K562 (cell line): ENCODE measurements around the gene SCML2. TPM values are rescaled to one million over a fixed set of nuclear protein-coding genes. Genes with fewer than 3 reads are reported as not detected.
A peak's percentile ranks its signal among the peaks of the same experiment; 100 is the strongest.

ENCODE experiments used
- ATAC-seq: fragments of 200-7000 bp; cut with Tn5 transposase; 3 replicates; pipeline ENCODE4 v1.9.1; 2020; ENCODE audit warnings: moderate library complexity
- BruUV-seq: library from RNA; stranded (reverse); fragments of 400-500 nt; replicated peaks from 2 replicates; lab custom pipeline; 2021; lab: Mats Ljungman, UMichigan
- CTCF ChIA-PET: fragments of 300-600 bp; formaldehyde crosslinking; extraction: SDS; loops from one replicate; lab custom pipeline; 2021; ENCODE audit warnings: low intra/inter-chr PET ratio; lab: Yijun Ruan, JAX
- POLR2A ChIA-PET: fragments of 300-600, 350-650 bp; sonication (Branson Sonifier 250); formaldehyde crosslinking; extraction: SDS; loops from one replicate; lab custom pipeline; 2021; ENCODE audit warnings: antibody characterized with exemption, inconsistent platforms; lab: Yijun Ruan, JAX
- DNase-seq, 4 experiments: peaks; one replicate each; pipeline versions ENCODE4 v3.0.0 to v3.0.0-alpha.2; 2011 to 2018; ENCODE audit warnings: low spot score in 3 of 4, mixed read lengths in 3 of 4; ENCODE audit errors: extremely low read depth in 1 of 4
- FAIRE-seq: peaks from 2 replicates; lab custom pipeline; 2011; peaks lifted over from hg19 to GRCh38; lab: Jason Lieb, UNC
- H2AFZ ChIP-seq: 2 replicates; pipeline ENCODE4 v1.6.0; 2011; ENCODE audit warnings: low read depth, low read length, control low read depth, inconsistent platforms
- H3K27ac ChIP-seq: fragments of 200-600 bp; 3 replicates; pipeline ENCODE4 v1.8.0; 2011; ENCODE audit warnings: low read depth, mild to moderate bottlenecking, control low read depth, inconsistent platforms, low read length, moderate library complexity, mixed read lengths; ENCODE audit errors: extremely low read depth
- H3K27me3 ChIP-seq, 2 experiments: fragments of 300-600 bp in 1 of 2; 2 replicates in 1 of 2; 3 replicates in 1 of 2; pipeline versions ENCODE4 v1.6.0 to v1.8.0; 2011; ENCODE audit warnings: inconsistent platforms in 2 of 2, low read length in 2 of 2, mild to moderate bottlenecking in 1 of 2, mixed read lengths in 1 of 2, moderate library complexity in 1 of 2; ENCODE audit not compliant: control insufficient read depth in 2 of 2, insufficient read depth in 2 of 2
- H3K36me3 ChIP-seq: fragments of 300-600 bp; 3 replicates; pipeline ENCODE4 v1.8.0; 2011; ENCODE audit warnings: mild to moderate bottlenecking, low read length, inconsistent platforms; ENCODE audit not compliant: control insufficient read depth, insufficient read depth
- H3K4me1 ChIP-seq, 2 experiments: fragments of 200-600 bp in 1 of 2; replicated peaks in 1 of 2; 2 replicates in 1 of 2; 3 replicates in 1 of 2; pipeline versions ENCODE4 v1.5.1 to v1.8.0; 2011; ENCODE audit warnings: inconsistent platforms in 2 of 2, low read length in 2 of 2, mild to moderate bottlenecking in 1 of 2, mixed read lengths in 1 of 2, moderate library complexity in 1 of 2; ENCODE audit not compliant: control insufficient read depth in 2 of 2, insufficient read depth in 2 of 2
- H3K4me2 ChIP-seq: 2 replicates; pipeline ENCODE4 v1.6.1; 2011; ENCODE audit warnings: low read length, control low read depth, inconsistent platforms, mixed read lengths; ENCODE audit not compliant: insufficient read depth
- H3K4me3 ChIP-seq: fragments of 200-600 bp; sonication (generic), shearing (Covaris generic); 2 replicates; pipeline ENCODE4 v1.5.1; 2016; ENCODE audit warnings: control low read depth, inconsistent platforms
- H3K79me2 ChIP-seq: fragments of 200-600 bp; 3 replicates; pipeline ENCODE4 v1.8.0; 2011; ENCODE audit warnings: low read length, inconsistent platforms; ENCODE audit not compliant: control insufficient read depth, insufficient read depth
- H3K9ac ChIP-seq, 2 experiments: 2 replicates each; pipeline versions ENCODE4 v1.6.0 to v1.6.1; 2011; ENCODE audit warnings: low read depth in 2 of 2, low read length in 2 of 2, control low read depth in 1 of 2, inconsistent platforms in 1 of 2, mild to moderate bottlenecking in 1 of 2, mixed read lengths in 1 of 2; ENCODE audit not compliant: insufficient read depth in 1 of 2
- H3K9me1 ChIP-seq: one replicate; pipeline ENCODE4 v1.6.0; 2011; ENCODE audit warnings: inconsistent platforms, mild to moderate bottlenecking, low read length, moderate library complexity; ENCODE audit not compliant: control insufficient read depth, insufficient read depth
- H3K9me3 ChIP-seq: replicated peaks from 2 replicates; pipeline ENCODE4 v1.5.1; 2011; ENCODE audit warnings: low read depth, low read length, inconsistent platforms; ENCODE audit not compliant: control insufficient read depth, insufficient read depth
- H4K20me1 ChIP-seq: replicated peaks from 2 replicates; pipeline ENCODE4 v1.6.1; 2011; ENCODE audit warnings: low read length, inconsistent platforms, mixed read lengths; ENCODE audit not compliant: control insufficient read depth, insufficient read depth
- MEIS2 ChIP-seq: fragments of 450-650 bp; IDR thresholded peaks from 2 replicates; pipeline ENCODE4 v1.6.1; 2014; ENCODE audit warnings: mild to moderate bottlenecking; ENCODE audit not compliant: partially characterized antibody
- STAT5B ChIP-seq: fragments of 250-450 bp; sonication (Bioruptor Pico); IDR thresholded peaks from 2 replicates; pipeline ENCODE4 v1.8.0; 2021; ENCODE audit warnings: mild to moderate bottlenecking, inconsistent platforms
- ZBTB17 ChIP-seq: fragments of 450-650 bp; formaldehyde crosslinking; IDR thresholded peaks from 2 replicates; pipeline ENCODE4 v1.4.0; 2020; ENCODE audit warnings: mild to moderate bottlenecking
- ZBTB7A ChIP-seq: IDR thresholded peaks from 2 replicates; pipeline ENCODE4 v1.6.1; 2011; ENCODE audit warnings: low read depth, mild to moderate bottlenecking, low read length, moderate library complexity, borderline replicate concordance; ENCODE audit not compliant: control insufficient read depth
- ZFP1 ChIP-seq: fragments of 450-650 bp; formaldehyde crosslinking; IDR thresholded peaks from 2 replicates; pipeline ENCODE4 v1.4.0; 2020; ENCODE audit warnings: mild to moderate bottlenecking, mixed read lengths
- WGBS: fragments of 100-300 bp; shearing (Covaris generic); methylation state at CpG from one replicate; pipeline ENCODE4 v1.1.6; 2016; ENCODE audit warnings: low coverage, mixed read lengths; ENCODE audit not compliant: insufficient coverage; ENCODE audit errors: missing lambda C conversion rate; 5-methylcytosine and 5-hydroxymethylcytosine counted together
- in situ Hi-C: fragments of 300-500 bp; cut with MboI; formaldehyde crosslinking; loops from 4 replicates; pipeline ENCODE4 v1.15.0; 2018; ENCODE audit warnings: inconsistent platforms, mixed read lengths
- intact Hi-C: fragments of 100-400 bp; cut with micrococcal nuclease; formaldehyde crosslinking; loops from 2 replicates; pipeline ENCODE4 v1.14.2; 2022
- polyA plus RNA-seq, 8 experiments: library from polyadenylated mRNA; depleted of rRNA in 4 of 8; stranded (reverse) in 5 of 8; unstranded in 3 of 8; fragments of >200 nt; fragmentation: Nextera tagmentation in 2 of 8; fragmentation: Illumina TruSeq in 1 of 8; extraction: Ambion mirVana in 2 of 8; extraction: Trizol in 1 of 8; gene quantifications; 2 replicates each; pipeline versions ENCODE4 v1.2.1 to v1.2.3, GENCODE V29; 2011 to 2014; ENCODE audit warnings: inconsistent platforms in 1 of 8, missing spikeins in 1 of 8
- total RNA-seq, 7 experiments: library from RNA; depleted of rRNA in 6 of 7; stranded (reverse); fragments of >200 nt in 6 of 7; fragmentation: Illumina TruSeq in 2 of 7; extraction: Trizol in 2 of 7; gene quantifications; 2 replicates each; pipeline versions ENCODE4 v1.2.1 to v1.2.3, GENCODE V29; 2011 to 2021; ENCODE audit warnings: low replicate concordance in 1 of 7
- TF ChIP-seq, protein P1 (sequence below): fragments of 450-650 bp; formaldehyde crosslinking; IDR thresholded peaks from 2 replicates; pipeline ENCODE4 v1.4.0; 2020; ENCODE audit warnings: mild to moderate bottlenecking, moderate library complexity
- TF ChIP-seq, protein P2 (sequence below): sonication (generic); formaldehyde crosslinking; IDR thresholded peaks from 2 replicates; pipeline ENCODE4 v1.8.1; 2022; ENCODE audit warnings: missing genetic modification reagents
- TF ChIP-seq, protein P3 (sequence below), 2 experiments: fragments of 450-650 bp in 1 of 2; sonication (generic) in 1 of 2; formaldehyde crosslinking in 1 of 2; IDR thresholded peaks in 1 of 2; conservative IDR thresholded peaks in 1 of 2; 2 replicates each; pipeline versions ENCODE4 v1.6.1 to v1.8.1; 2016 to 2023; ENCODE audit warnings: mild to moderate bottlenecking in 2 of 2, moderate library complexity in 2 of 2, inconsistent platforms in 1 of 2, missing genetic modification reagents in 1 of 2

SCML2 gene
- total and polyA plus RNA-seq, 9 of the 15 experiments (the other 6 are each of a cell fraction or from before 2014, with no cell fraction given): 15.1 to 30.8 (median 22.9) TPM

DNA sequence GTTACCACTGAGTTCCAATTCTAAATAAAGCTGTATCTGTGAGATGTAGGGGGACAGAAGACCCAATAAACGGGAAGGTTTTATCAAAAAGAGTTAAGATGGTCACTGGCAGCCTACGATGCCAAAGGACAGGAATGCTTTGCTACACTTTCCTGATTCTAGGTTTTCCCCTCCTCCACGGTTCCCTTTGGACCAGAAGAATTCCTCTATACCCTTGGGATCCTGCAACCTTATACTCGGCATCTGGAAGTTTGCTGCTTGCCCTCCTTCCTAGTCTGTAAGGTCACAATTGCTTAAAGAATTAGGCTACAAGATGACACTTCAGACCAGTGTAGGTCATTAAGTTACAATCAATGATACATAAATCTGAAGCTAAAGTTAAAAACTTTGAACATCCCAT is 64.3 kb downstream of the SCML2 start:
- DNase-seq (no peak), ATAC-seq (no peak), FAIRE-seq (no peak)
- intact Hi-C loops: no loop called here
- H3K4me3 ChIP-seq: no peak overlapping the region
- no peak overlapping the region for H3K27ac ChIP-seq
- TF ChIP-seq MEIS2 (no peak), ZBTB17 (CRISPR knock-in tag) (no peak)
- TF ChIP-seq, protein P1, sequence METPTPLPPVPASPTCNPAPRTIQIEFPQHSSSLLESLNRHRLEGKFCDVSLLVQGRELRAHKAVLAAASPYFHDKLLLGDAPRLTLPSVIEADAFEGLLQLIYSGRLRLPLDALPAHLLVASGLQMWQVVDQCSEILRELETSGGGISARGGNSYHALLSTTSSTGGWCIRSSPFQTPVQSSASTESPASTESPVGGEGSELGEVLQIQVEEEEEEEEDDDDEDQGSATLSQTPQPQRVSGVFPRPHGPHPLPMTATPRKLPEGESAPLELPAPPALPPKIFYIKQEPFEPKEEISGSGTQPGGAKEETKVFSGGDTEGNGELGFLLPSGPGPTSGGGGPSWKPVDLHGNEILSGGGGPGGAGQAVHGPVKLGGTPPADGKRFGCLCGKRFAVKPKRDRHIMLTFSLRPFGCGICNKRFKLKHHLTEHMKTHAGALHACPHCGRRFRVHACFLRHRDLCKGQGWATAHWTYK (CRISPR knock-in tag): no peak
- no peak overlapping the region for H3K9ac ChIP-seq
- no peaks in the 10 kb centered on the region for H3K9me3 ChIP-seq
- POLR2A ChIA-PET: no interaction called here
- no peaks in the 10 kb centered on the region for H4K20me1 ChIP-seq
- peaks cover 16% of the 10 kb centered on the region; the same call in 2 of the 3 replicates for H3K79me2 ChIP-seq
- H3K4me2 ChIP-seq: no peak overlapping the region
- no peak overlapping the region for H2AFZ ChIP-seq
- WGBS: 56% methylated on average over 4 of the region's 4 CpGs
- CTCF ChIA-PET: no interaction called here
- no peaks in the 10 kb centered on the region for H3K36me3 ChIP-seq
- in situ Hi-C loops: no loop called here
- no TSS peak for BruUV-seq
- H3K4me1 ChIP-seq: no peaks in the 10 kb centered on the region
- no peaks in the 10 kb centered on the region for H3K9me1 ChIP-seq
- no peaks in the 10 kb centered on the region for H3K27me3 ChIP-seq

DNA sequence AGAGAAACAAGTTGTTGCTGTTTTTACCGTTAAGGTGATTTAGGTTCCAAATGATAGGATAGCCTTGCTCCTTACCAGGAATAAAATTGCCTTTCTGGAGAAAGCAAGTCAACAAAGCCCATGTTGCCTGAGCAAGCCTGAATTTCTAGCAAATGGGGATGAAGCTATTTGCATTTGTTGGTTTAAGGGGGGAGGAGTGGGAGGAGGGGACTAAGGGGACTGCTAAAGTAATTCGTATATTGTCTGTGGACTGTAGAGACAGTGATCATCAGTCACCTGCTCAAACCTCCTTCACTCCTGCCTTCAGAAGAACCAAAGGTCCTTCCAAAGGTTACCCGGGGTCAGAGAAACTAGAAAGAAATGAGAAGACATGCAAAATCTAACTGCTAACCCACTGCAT is 65.8 kb downstream of the SCML2 start:
- H3K9me1 ChIP-seq: no peaks in the 10 kb centered on the region
- no peaks in the 10 kb centered on the region for H3K4me1 ChIP-seq
- H4K20me1 ChIP-seq: no peaks in the 10 kb centered on the region
- no peak for FAIRE-seq
- no peaks in the 10 kb centered on the region for H3K27me3 ChIP-seq
- DNase-seq: no peak
- intact Hi-C loops: no loop called here
- peaks cover 13% of the 10 kb centered on the region; the same call in 2 of the 3 replicates for H3K79me2 ChIP-seq
- BruUV-seq: no TSS peak
- POLR2A ChIA-PET: no interaction called here
- H3K27ac ChIP-seq: no peak overlapping the region
- peak; percentile 42; the same call in 1 of the 3 replicates for ATAC-seq
- H3K4me2 ChIP-seq: no peak overlapping the region
- H3K9me3 ChIP-seq: no peaks in the 10 kb centered on the region
- H3K9ac ChIP-seq: no peak overlapping the region
- in situ Hi-C loops: no loop called here
- WGBS: 71% methylated on average over 2 of the region's 3 CpGs
- no peak overlapping the region for H2AFZ ChIP-seq
- TF ChIP-seq STAT5B (no peak), ZFP1 (no peak), ZBTB7A (no peak)
- TF ChIP-seq, protein P2, sequence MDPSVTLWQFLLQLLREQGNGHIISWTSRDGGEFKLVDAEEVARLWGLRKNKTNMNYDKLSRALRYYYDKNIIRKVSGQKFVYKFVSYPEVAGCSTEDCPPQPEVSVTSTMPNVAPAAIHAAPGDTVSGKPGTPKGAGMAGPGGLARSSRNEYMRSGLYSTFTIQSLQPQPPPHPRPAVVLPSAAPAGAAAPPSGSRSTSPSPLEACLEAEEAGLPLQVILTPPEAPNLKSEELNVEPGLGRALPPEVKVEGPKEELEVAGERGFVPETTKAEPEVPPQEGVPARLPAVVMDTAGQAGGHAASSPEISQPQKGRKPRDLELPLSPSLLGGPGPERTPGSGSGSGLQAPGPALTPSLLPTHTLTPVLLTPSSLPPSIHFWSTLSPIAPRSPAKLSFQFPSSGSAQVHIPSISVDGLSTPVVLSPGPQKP (CRISPR knock-in tag): no peak
- TF ChIP-seq, protein P3, sequence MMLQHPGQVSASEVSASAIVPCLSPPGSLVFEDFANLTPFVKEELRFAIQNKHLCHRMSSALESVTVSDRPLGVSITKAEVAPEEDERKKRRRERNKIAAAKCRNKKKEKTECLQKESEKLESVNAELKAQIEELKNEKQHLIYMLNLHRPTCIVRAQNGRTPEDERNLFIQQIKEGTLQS (IDR thresholded peaks at IDR 0.05): no peak
- TF ChIP-seq, protein P3 (CRISPR knock-in tag; conservative IDR thresholded peaks at IDR 0.05): no peak
- TF ChIP-seq, all 486 proteins: peak for 0
- no peak overlapping the region for H3K4me3 ChIP-seq
- CTCF ChIA-PET: no interaction called here
- H3K36me3 ChIP-seq: no peaks in the 10 kb centered on the region
